ENCODE data around the gene LTBP1. TPM values are rescaled to one million over a fixed set of nuclear protein-coding genes. Genes with fewer than 3 reads are reported as not detected.

LTBP1 gene
- total RNA-seq, 3 donors from 2014 or later (not counting 1 experiment from before 2014, with no cell fraction given), result 1.7 to 4.7 (median 3.5) TPM

DNA sequence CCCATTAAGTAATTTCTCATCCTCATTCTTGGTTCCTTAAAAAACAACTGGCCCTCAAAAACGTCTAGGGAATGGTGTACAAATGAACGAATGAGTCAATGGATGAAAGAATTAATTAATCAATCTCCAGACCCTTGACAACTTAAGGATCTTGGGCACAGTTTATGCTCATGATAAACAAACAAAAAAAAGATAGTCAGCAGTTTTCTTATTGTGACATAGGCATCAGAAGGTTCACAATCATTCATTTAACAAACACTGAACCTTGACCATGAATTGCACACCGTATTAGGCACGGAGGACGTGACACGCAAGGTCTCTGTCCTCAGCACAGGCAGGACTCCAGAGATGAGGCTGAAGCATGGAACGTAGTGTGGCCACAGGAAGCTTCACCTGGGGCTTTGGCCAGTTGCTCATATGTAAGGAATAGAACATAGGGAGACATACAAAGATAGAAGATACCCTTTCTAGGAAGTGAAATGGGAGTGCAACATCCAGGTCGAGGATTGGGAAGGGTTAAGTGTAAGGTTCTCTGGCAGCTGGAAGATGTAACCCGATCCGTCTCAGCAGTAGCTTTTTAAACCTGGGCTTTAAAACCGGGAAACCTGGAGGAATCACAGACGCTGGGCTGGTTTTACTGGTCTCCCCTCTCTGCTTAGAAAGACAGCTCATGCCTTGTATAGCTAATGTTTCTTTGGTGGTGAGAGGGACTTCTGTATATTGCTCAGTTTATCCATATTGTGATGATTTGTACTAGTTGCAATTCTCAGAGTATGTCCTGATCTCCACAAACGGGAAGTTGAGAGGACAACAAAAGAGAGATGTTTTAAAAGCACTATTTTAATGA, 8.9 kb upstream of the LTBP1 start:
- 85% methylated on average over 10 of the region's 13 CpGs for WGBS (ENCODE audit: insufficient coverage)
- Mint-ChIP-seq H3K27me3 (ENCODE audit: low read depth in 2 of 2) (peaks cover 15 to 22% of the 10 kb centered on the region in 2 donors), H3K4me3 (no peak overlapping the region), H3K9me3 (no peaks in the 10 kb centered on the region), H3K27ac (no peak overlapping the region), H3K4me1 (no peaks in the 10 kb centered on the region), H3K36me3 (no peaks in the 10 kb centered on the region)
- TF ChIP-seq, protein P1, sequence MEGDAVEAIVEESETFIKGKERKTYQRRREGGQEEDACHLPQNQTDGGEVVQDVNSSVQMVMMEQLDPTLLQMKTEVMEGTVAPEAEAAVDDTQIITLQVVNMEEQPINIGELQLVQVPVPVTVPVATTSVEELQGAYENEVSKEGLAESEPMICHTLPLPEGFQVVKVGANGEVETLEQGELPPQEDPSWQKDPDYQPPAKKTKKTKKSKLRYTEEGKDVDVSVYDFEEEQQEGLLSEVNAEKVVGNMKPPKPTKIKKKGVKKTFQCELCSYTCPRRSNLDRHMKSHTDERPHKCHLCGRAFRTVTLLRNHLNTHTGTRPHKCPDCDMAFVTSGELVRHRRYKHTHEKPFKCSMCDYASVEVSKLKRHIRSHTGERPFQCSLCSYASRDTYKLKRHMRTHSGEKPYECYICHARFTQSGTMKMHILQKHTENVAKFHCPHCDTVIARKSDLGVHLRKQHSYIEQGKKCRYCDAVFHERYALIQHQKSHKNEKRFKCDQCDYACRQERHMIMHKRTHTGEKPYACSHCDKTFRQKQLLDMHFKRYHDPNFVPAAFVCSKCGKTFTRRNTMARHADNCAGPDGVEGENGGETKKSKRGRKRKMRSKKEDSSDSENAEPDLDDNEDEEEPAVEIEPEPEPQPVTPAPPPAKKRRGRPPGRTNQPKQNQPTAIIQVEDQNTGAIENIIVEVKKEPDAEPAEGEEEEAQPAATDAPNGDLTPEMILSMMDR (IDR thresholded peaks at IDR 0.05), result no peak
- no peaks in the 10 kb centered on the region for H3K4me1 ChIP-seq (ENCODE audit: control insufficient read depth, insufficient read depth, low read length)
- intact Hi-C loops (cut with micrococcal nuclease), result no loop called here
- DNase-seq, result no peak
- H3K36me3 ChIP-seq (ENCODE audit: control insufficient read depth, insufficient read depth, low read length), result no peaks in the 10 kb centered on the region
- H3K27ac ChIP-seq (ENCODE audit: low read length), result no peak overlapping the region
- no peak overlapping the region for H3K4me3 ChIP-seq (ENCODE audit: low read length)
- no peaks in the 10 kb centered on the region for H3K9me3 ChIP-seq (ENCODE audit: control insufficient read depth, insufficient read depth, low read length)
- no peak for ATAC-seq
- no peaks in the 10 kb centered on the region for H3K27me3 ChIP-seq (ENCODE audit: control insufficient read depth, insufficient read depth, low read length)

DNA sequence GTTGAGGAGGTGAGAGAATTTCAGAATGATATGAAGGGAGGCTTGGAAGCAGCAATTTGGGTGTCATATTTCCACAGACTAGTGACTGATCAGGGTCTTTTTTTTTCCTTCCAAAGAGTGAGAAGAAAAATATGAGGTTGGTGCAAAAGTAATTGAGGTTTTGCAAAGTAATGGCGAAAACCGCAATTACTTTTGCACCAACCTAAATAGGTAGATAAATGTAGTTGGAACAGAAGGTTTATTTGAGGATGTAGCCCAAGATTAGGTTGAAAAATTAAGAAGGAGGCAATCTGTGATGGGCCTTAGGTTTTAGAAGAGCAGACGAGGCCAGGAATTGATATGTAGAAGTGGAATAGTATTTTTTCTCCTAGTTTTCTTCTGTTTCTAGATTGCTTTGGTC, 7.8 kb upstream of the LTBP1 start:
- intact Hi-C loops (cut with micrococcal nuclease), result no loop called here
- DNase-seq, result no peak
- Mint-ChIP-seq H3K4me1 (no peaks in the 10 kb centered on the region), H3K36me3 (no peaks in the 10 kb centered on the region), H3K27ac (no peak overlapping the region), H3K4me3 (no peak overlapping the region), H3K27me3 (ENCODE audit: low read depth in 2 of 2) (peaks cover 15 to 22% of the 10 kb centered on the region in 2 donors), H3K9me3 (no peaks in the 10 kb centered on the region)
- TF ChIP-seq, protein P1 (IDR thresholded peaks at IDR 0.05), result no peak
- Histone ChIP-seq H3K4me1 (ENCODE audit: control insufficient read depth, insufficient read depth, low read length) (no peaks in the 10 kb centered on the region), H3K27ac (ENCODE audit: low read length) (no peak overlapping the region), H3K9me3 (ENCODE audit: control insufficient read depth, insufficient read depth, low read length) (no peaks in the 10 kb centered on the region), H3K36me3 (ENCODE audit: control insufficient read depth, insufficient read depth, low read length) (no peaks in the 10 kb centered on the region), H3K4me3 (ENCODE audit: low read length) (no peak overlapping the region), H3K27me3 (ENCODE audit: control insufficient read depth, insufficient read depth, low read length) (no peaks in the 10 kb centered on the region)
- no peak for ATAC-seq
- WGBS (ENCODE audit: insufficient coverage), result 100% methylated on average over 3 of the region's 3 CpGs

DNA sequence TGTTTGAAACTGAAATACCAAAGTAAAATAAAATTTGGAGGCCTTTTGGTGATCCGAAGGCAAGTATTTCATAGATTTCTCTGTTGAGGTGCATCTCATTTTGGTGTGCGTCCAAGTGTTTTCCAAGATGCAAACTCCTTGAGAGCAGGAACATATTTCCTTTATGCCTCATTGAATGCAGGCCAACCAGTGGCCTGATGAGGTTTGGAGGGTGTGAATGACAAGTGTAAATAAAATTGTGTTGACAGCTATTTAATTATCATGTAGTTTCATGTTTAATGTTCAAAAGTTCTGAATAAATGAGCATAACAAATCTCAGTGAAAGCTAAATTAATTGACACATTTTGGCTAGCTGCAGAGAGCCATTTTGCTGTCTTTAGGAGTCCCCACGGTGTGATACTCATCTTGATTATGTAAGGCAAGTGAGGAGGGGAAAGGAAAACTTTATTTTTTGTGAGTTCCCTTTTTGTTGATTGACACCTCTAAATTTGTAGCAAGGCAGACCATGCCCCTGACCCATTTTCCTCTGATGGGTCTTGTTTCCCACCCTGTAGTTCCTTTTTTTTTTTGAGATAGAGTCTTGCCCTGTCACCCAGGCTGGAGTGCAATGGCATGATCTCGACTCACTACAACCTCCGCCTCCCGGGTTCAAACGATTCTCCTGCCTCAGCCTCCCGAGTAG, 6.3 kb upstream of the LTBP1 start:
- no peaks in the 10 kb centered on the region for H3K36me3 Mint-ChIP-seq
- Histone ChIP-seq H3K36me3 (ENCODE audit: control insufficient read depth, insufficient read depth, low read length) (no peaks in the 10 kb centered on the region), H3K4me1 (ENCODE audit: control insufficient read depth, insufficient read depth, low read length) (no peaks in the 10 kb centered on the region), H3K27me3 (ENCODE audit: control insufficient read depth, insufficient read depth, low read length) (no peaks in the 10 kb centered on the region), H3K4me3 (ENCODE audit: low read length) (no peak overlapping the region), H3K9me3 (ENCODE audit: control insufficient read depth, insufficient read depth, low read length) (no peaks in the 10 kb centered on the region), H3K27ac (ENCODE audit: low read length) (no peak overlapping the region)
- 77% methylated on average over 8 of the region's 8 CpGs for WGBS (ENCODE audit: insufficient coverage)
- no peaks in the 10 kb centered on the region for H3K9me3 Mint-ChIP-seq
- no peaks in the 10 kb centered on the region for H3K4me1 Mint-ChIP-seq
- TF ChIP-seq, protein P1 (IDR thresholded peaks at IDR 0.05), result no peak
- peaks cover 20 to 22% of the 10 kb centered on the region in 2 donors for H3K27me3 Mint-ChIP-seq (ENCODE audit: low read depth in 2 of 2)
- DNase-seq (no peak), ATAC-seq (no peak)
- no peak overlapping the region for H3K27ac Mint-ChIP-seq
- no peak overlapping the region for H3K4me3 Mint-ChIP-seq
- intact Hi-C loops (cut with micrococcal nuclease), result loop anchor here (10.0 kb wide), 1 partner anchor 386 kb away; no protein-coding TSS in a partner anchor

All from natural killer cell (primary cell).